ENCODE measurements around the gene MMP3.

Gene MMP3

DNA sequence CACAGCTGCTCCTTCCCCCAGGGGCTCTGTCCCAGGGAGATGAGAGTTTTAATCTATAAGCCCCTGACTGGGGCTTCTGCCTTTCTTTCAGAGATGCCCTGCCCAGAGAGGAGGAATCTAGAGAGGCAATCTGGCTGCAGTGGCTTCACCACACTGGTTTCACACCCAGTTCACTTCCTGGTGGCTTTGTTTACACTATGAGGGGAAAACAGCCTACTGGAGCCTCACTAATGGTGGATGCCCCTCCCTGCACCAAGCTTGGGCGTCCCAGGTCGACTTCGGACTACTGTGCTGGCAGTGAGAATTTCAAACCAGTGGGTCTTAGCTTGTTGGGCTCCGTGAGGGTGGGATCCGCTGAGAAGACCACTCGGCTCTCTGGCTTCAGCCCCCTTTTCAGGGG, 23.9 kb downstream of the MMP3 start:
- no peak overlapping the region for H3K18ac ChIP-seq (ENCODE audit: low read length)
- no peak overlapping the region for H4K8ac ChIP-seq (ENCODE audit: low read depth, low read length)
- H2BK120ac ChIP-seq (ENCODE audit: low read depth, low read length): no peak overlapping the region
- H2BK15ac ChIP-seq (replicated peaks; ENCODE audit: low read depth): no peak overlapping the region
- H3K4me2 ChIP-seq (ENCODE audit: low read length): no peak overlapping the region
- H3K4ac ChIP-seq (ENCODE audit: low read depth, low read length): no peak overlapping the region
- H3K27me3 ChIP-seq (ENCODE audit: insufficient read depth, low read length, poor library complexity): no peaks in the 10 kb centered on the region
- H3K23ac ChIP-seq (ENCODE audit: low read length): no peak overlapping the region
- no peaks in the 10 kb centered on the region for H3K36me3 ChIP-seq (ENCODE audit: control insufficient read depth, insufficient read depth, low read length)
- no peak overlapping the region for H3K27ac ChIP-seq (ENCODE audit: low read depth, low read length)
- no peak overlapping the region for H4K5ac ChIP-seq (ENCODE audit: low read length)
- H3K79me2 ChIP-seq (ENCODE audit: control insufficient read depth, insufficient read depth, low read length): no peaks in the 10 kb centered on the region
- no peak for DNase-seq
- no CpG with 5 or more reads among the region's 6 CpGs for WGBS (ENCODE audit: extremely low coverage, insufficient coverage, low lambda C conversion rate)
- no peaks in the 10 kb centered on the region for H3K79me1 ChIP-seq (ENCODE audit: low read length)
- H3K9ac ChIP-seq (ENCODE audit: low read length): no peak overlapping the region
- H3K4me3 ChIP-seq (ENCODE audit: low read length): no peak overlapping the region
- H2BK5ac ChIP-seq (ENCODE audit: low read length): no peak overlapping the region
- no peak overlapping the region for H3K56ac ChIP-seq (ENCODE audit: low read length)
- no peak overlapping the region for H2AK5ac ChIP-seq (ENCODE audit: low read length)
- no peaks in the 10 kb centered on the region for H3K4me1 ChIP-seq (ENCODE audit: control insufficient read depth, low read depth, low read length)

DNA sequence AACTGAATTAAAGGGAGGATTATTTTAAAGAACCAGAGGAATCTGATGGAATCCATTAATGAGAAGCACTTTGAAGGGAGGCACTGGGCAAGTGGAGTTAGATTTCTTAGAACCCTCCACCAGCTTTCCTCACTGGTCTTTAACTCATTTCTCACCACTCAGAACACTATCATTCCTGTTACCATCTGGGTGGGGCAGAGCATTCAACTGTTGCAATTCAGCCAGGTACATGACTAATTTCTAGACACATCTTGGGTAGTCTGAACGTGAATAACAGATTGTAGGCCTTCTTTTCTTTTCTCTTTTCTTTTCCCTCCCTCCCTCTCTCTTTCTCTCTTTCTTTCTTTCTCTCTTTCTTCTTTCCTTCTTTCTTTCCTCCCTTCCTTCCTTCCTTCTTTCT, 29.9 kb downstream of the MMP3 start:
- Histone ChIP-seq H2BK5ac (ENCODE audit: low read length) (no peak overlapping the region), H3K4me2 (ENCODE audit: low read length) (no peak overlapping the region), H3K4me1 (ENCODE audit: control insufficient read depth, low read depth, low read length) (no peaks in the 10 kb centered on the region), H3K56ac (ENCODE audit: low read length) (no peak overlapping the region), H3K23ac (ENCODE audit: low read length) (no peak overlapping the region), H3K27me3 (ENCODE audit: insufficient read depth, low read length, poor library complexity) (no peaks in the 10 kb centered on the region), H2BK120ac (ENCODE audit: low read depth, low read length) (no peak overlapping the region), H4K5ac (ENCODE audit: low read length) (no peak overlapping the region), H3K79me1 (ENCODE audit: low read length) (no peaks in the 10 kb centered on the region), H3K9ac (ENCODE audit: low read length) (no peak overlapping the region), H3K36me3 (ENCODE audit: control insufficient read depth, insufficient read depth, low read length) (no peaks in the 10 kb centered on the region), H2AK5ac (ENCODE audit: low read length) (no peak overlapping the region), H3K4me3 (ENCODE audit: low read length) (no peak overlapping the region), H3K79me2 (ENCODE audit: control insufficient read depth, insufficient read depth, low read length) (no peaks in the 10 kb centered on the region), H3K18ac (ENCODE audit: low read length) (no peak overlapping the region), H2BK15ac (replicated peaks; ENCODE audit: low read depth) (no peak overlapping the region), H4K8ac (ENCODE audit: low read depth, low read length) (no peak overlapping the region), H3K4ac (ENCODE audit: low read depth, low read length) (no peak overlapping the region), H3K27ac (ENCODE audit: low read depth, low read length) (no peak overlapping the region)
- DNase-seq: no peak
- no CpG with 5 or more reads among the region's 1 CpG for WGBS (ENCODE audit: extremely low coverage, insufficient coverage, low lambda C conversion rate)

DNA sequence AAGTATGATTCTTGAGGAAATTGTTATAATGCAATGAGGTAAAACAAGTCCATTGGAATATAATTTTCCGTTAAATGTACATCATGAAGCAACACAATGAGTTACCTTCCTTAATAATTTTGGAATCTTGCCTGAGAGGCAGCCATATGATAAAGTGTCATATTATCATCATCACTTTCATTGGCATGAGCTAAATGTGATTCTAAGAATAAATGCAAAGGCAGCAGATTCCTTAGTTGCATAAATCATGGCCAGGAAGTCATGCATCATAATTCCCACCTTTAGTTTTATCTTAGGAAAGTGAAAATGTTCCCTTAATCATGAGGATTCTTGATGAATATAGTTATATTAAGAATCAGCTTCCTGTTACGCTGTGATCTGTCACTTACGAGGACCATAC, 31.2 kb downstream of the MMP3 start:
- no peak for DNase-seq
- Histone ChIP-seq H4K8ac (ENCODE audit: low read depth, low read length) (no peak overlapping the region), H2BK120ac (ENCODE audit: low read depth, low read length) (no peak overlapping the region), H3K4ac (ENCODE audit: low read depth, low read length) (no peak overlapping the region), H3K36me3 (ENCODE audit: control insufficient read depth, insufficient read depth, low read length) (no peaks in the 10 kb centered on the region), H3K9ac (ENCODE audit: low read length) (no peak overlapping the region), H2AK5ac (ENCODE audit: low read length) (no peak overlapping the region), H3K4me2 (ENCODE audit: low read length) (no peak overlapping the region), H2BK15ac (replicated peaks; ENCODE audit: low read depth) (no peak overlapping the region), H4K5ac (ENCODE audit: low read length) (no peak overlapping the region), H3K4me3 (ENCODE audit: low read length) (no peak overlapping the region), H3K27me3 (ENCODE audit: insufficient read depth, low read length, poor library complexity) (no peaks in the 10 kb centered on the region), H3K27ac (ENCODE audit: low read depth, low read length) (no peak overlapping the region), H3K79me2 (ENCODE audit: control insufficient read depth, insufficient read depth, low read length) (no peaks in the 10 kb centered on the region), H3K18ac (ENCODE audit: low read length) (no peak overlapping the region), H3K4me1 (ENCODE audit: control insufficient read depth, low read depth, low read length) (no peaks in the 10 kb centered on the region), H2BK5ac (ENCODE audit: low read length) (no peak overlapping the region), H3K23ac (ENCODE audit: low read length) (no peak overlapping the region), H3K79me1 (ENCODE audit: low read length) (no peaks in the 10 kb centered on the region), H3K56ac (ENCODE audit: low read length) (no peak overlapping the region)
- WGBS (ENCODE audit: extremely low coverage, insufficient coverage, low lambda C conversion rate): no CpG with 5 or more reads among the region's 3 CpGs

DNA sequence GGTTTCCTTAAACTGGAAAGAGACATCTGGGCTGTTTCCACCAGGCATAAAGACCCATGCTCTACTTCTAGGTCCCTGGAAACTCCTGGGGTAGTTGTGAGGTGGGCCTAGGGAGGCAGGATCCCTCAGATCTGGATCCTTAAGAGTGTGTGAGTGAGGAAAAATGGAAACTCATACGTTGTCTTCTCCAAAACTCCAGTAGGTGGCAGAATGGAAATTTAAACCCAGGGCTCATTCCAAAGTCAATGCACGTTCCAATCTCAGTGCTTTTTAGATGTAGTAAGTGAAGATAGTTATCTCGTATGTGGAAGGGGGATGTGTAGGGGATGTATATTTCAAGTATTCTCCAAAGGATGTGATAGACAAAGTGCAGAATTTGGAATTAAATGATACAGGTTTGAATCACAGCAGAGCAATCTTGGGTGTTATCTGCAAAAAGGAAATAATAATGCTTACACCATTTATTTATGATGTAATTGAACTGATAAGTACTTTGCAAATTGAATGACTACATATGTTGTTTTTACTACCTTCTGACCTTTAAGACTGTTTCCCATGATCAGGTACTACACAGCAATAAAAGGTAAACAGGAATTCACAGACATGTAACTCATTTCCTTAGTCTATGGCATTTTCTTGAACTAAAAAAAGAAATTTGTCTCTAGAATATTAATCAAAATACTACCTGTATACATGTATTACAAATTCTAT, 32.3 kb downstream of the MMP3 start:
- H3K79me1 ChIP-seq (ENCODE audit: low read length): no peaks in the 10 kb centered on the region
- no peak overlapping the region for H2BK5ac ChIP-seq (ENCODE audit: low read length)
- H4K5ac ChIP-seq (ENCODE audit: low read length): no peak overlapping the region
- no CpG with 5 or more reads among the region's 3 CpGs for WGBS (ENCODE audit: extremely low coverage, insufficient coverage, low lambda C conversion rate)
- H2AK5ac ChIP-seq (ENCODE audit: low read length): no peak overlapping the region
- H3K56ac ChIP-seq (ENCODE audit: low read length): no peak overlapping the region
- no peak overlapping the region for H3K9ac ChIP-seq (ENCODE audit: low read length)
- H3K18ac ChIP-seq (ENCODE audit: low read length): no peak overlapping the region
- no peaks in the 10 kb centered on the region for H3K79me2 ChIP-seq (ENCODE audit: control insufficient read depth, insufficient read depth, low read length)
- H2BK15ac ChIP-seq (replicated peaks; ENCODE audit: low read depth): no peak overlapping the region
- H3K27me3 ChIP-seq (ENCODE audit: insufficient read depth, low read length, poor library complexity): no peaks in the 10 kb centered on the region
- H3K4me1 ChIP-seq (ENCODE audit: control insufficient read depth, low read depth, low read length): no peaks in the 10 kb centered on the region
- H3K4me3 ChIP-seq (ENCODE audit: low read length): no peak overlapping the region
- H3K23ac ChIP-seq (ENCODE audit: low read length): no peak overlapping the region
- H4K8ac ChIP-seq (ENCODE audit: low read depth, low read length): no peak overlapping the region
- H3K27ac ChIP-seq (ENCODE audit: low read depth, low read length): no peak overlapping the region
- H3K4me2 ChIP-seq (ENCODE audit: low read length): no peak overlapping the region
- peak; percentile 71 for DNase-seq
- no peak overlapping the region for H2BK120ac ChIP-seq (ENCODE audit: low read depth, low read length)
- H3K4ac ChIP-seq (ENCODE audit: low read depth, low read length): no peak overlapping the region
- no peaks in the 10 kb centered on the region for H3K36me3 ChIP-seq (ENCODE audit: control insufficient read depth, insufficient read depth, low read length)

DNA sequence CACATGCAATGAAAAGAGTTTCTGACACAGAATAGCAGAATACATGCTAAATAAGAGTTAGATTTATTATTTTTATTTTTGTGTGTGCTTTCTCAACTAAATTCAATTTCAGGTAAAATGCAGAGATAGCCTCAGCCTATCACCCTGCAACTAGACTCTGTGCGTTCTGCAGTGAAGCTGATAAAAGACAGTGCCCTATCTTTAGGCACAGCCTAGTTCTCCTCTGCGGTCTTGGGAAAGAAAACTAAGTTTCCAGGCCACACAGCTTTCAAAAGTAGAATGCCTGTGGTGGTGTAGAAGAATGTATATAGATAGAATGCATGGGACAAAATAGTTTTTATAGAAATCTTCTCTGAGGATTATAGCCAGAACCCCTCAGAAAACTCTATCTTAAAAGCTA, 33.4 kb downstream of the MMP3 start:
- Histone ChIP-seq H3K18ac (ENCODE audit: low read length) (no peak overlapping the region), H2BK5ac (ENCODE audit: low read length) (no peak overlapping the region), H3K4ac (ENCODE audit: low read depth, low read length) (no peak overlapping the region), H3K4me2 (ENCODE audit: low read length) (no peak overlapping the region), H3K23ac (ENCODE audit: low read length) (no peak overlapping the region), H2BK120ac (ENCODE audit: low read depth, low read length) (no peak overlapping the region), H3K9ac (ENCODE audit: low read length) (no peak overlapping the region), H4K8ac (ENCODE audit: low read depth, low read length) (no peak overlapping the region), H4K5ac (ENCODE audit: low read length) (no peak overlapping the region), H3K79me1 (ENCODE audit: low read length) (no peaks in the 10 kb centered on the region), H3K36me3 (ENCODE audit: control insufficient read depth, insufficient read depth, low read length) (no peaks in the 10 kb centered on the region), H3K4me1 (ENCODE audit: control insufficient read depth, low read depth, low read length) (no peaks in the 10 kb centered on the region), H2AK5ac (ENCODE audit: low read length) (no peak overlapping the region), H3K27me3 (ENCODE audit: insufficient read depth, low read length, poor library complexity) (no peaks in the 10 kb centered on the region), H3K4me3 (ENCODE audit: low read length) (no peak overlapping the region), H3K56ac (ENCODE audit: low read length) (no peak overlapping the region), H3K27ac (ENCODE audit: low read depth, low read length) (no peak overlapping the region), H3K79me2 (ENCODE audit: control insufficient read depth, insufficient read depth, low read length) (no peaks in the 10 kb centered on the region), H2BK15ac (replicated peaks; ENCODE audit: low read depth) (no peak overlapping the region)
- WGBS (ENCODE audit: extremely low coverage, insufficient coverage, low lambda C conversion rate): no CpG with 5 or more reads among the region's 2 CpGs
- no peak for DNase-seq

DNA sequence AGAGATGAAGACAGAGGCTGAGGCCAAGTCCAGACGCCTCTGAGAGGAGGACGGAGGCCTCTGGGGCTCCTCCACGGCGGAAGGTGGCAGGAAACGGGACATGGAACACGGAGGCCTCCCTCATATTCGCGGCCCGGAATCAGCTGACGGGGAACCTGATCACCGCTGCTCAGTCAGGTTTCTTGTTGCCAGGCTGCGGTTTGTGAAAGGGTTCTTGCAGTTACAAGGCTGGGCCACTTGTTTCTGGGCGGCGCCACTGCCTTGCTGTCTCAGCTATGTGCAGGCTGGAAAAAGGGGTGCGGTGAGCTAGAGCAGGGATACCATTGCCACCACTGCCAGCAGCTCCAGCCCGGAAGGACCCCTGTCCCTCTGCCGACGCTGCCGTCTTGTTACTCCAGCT, 35.5 kb downstream of the MMP3 start:
- Histone ChIP-seq H3K4me2 (ENCODE audit: low read length) (no peak overlapping the region), H2BK5ac (ENCODE audit: low read length) (no peak overlapping the region), H3K56ac (ENCODE audit: low read length) (no peak overlapping the region), H3K23ac (ENCODE audit: low read length) (no peak overlapping the region), H2BK15ac (replicated peaks; ENCODE audit: low read depth) (no peak overlapping the region), H3K27me3 (ENCODE audit: insufficient read depth, low read length, poor library complexity) (no peaks in the 10 kb centered on the region), H3K79me2 (ENCODE audit: control insufficient read depth, insufficient read depth, low read length) (no peaks in the 10 kb centered on the region), H3K4me3 (ENCODE audit: low read length) (no peak overlapping the region), H2AK5ac (ENCODE audit: low read length) (no peak overlapping the region), H3K4me1 (ENCODE audit: control insufficient read depth, low read depth, low read length) (no peaks in the 10 kb centered on the region), H3K36me3 (ENCODE audit: control insufficient read depth, insufficient read depth, low read length) (no peaks in the 10 kb centered on the region), H3K27ac (ENCODE audit: low read depth, low read length) (no peak overlapping the region), H4K8ac (ENCODE audit: low read depth, low read length) (no peak overlapping the region), H4K5ac (ENCODE audit: low read length) (no peak overlapping the region), H3K9ac (ENCODE audit: low read length) (no peak overlapping the region), H3K4ac (ENCODE audit: low read depth, low read length) (no peak overlapping the region), H3K18ac (ENCODE audit: low read length) (no peak overlapping the region), H3K79me1 (ENCODE audit: low read length) (no peaks in the 10 kb centered on the region), H2BK120ac (ENCODE audit: low read depth, low read length) (no peak overlapping the region)
- peak; percentile 92 for DNase-seq
- WGBS (ENCODE audit: extremely low coverage, insufficient coverage, low lambda C conversion rate): no CpG with 5 or more reads among the region's 19 CpGs

All from mesendoderm (in vitro differentiated cells).